ENCODE data around the gene ALPI.

Gene ALPI

GRCh38 chr2:232458661-232459418 is 2.9 kb downstream of the ALPI start:
- H3K4me3 ChIP-seq (ENCODE audit: low read depth in 1 of 2, low read length in 2 of 2): no peak overlapping the region

GRCh38 chr2:232459419-232460035 is 3.6 kb downstream of the ALPI start:
- no peaks in the 10 kb centered on the region for H3K4me1 ChIP-seq (ENCODE audit: insufficient read depth, low read length)
- no peak overlapping the region for H3K9ac ChIP-seq (ENCODE audit: low read length)

More at GRCh38 chr2:232458661-232459418, 2.9 kb downstream of the ALPI start:
- Histone ChIP-seq H3K36me3 (ENCODE audit: insufficient read depth, low read length) (no peaks in the 10 kb centered on the region), H3K27me3 (ENCODE audit: control insufficient read depth in 1 of 2, insufficient read depth in 2 of 2, low read length in 2 of 2) (peaks cover 0 to 14% of the 10 kb centered on the region in 2 donors), H3K4me1 (ENCODE audit: insufficient read depth, low read length) (no peaks in the 10 kb centered on the region), H3K9me3 (ENCODE audit: low read length) (no peaks in the 10 kb centered on the region), H3K27ac (ENCODE audit: low read depth, low read length) (no peak overlapping the region), H3K9ac (ENCODE audit: low read length) (no peak overlapping the region)

GRCh38 chr2:232460171-232460570 is 4.2 kb downstream of the ALPI start:
- Histone ChIP-seq H3K27ac (ENCODE audit: low read depth, low read length) (no peak overlapping the region), H3K27me3 (ENCODE audit: control insufficient read depth in 1 of 2, insufficient read depth in 2 of 2, low read length in 2 of 2) (peaks cover 0 to 14% of the 10 kb centered on the region in 2 donors), H3K9ac (ENCODE audit: low read length) (no peak overlapping the region), H3K4me3 (ENCODE audit: low read depth in 1 of 2, low read length in 2 of 2) (no peak overlapping the region), H3K4me1 (ENCODE audit: insufficient read depth, low read length) (no peaks in the 10 kb centered on the region), H3K9me3 (ENCODE audit: low read length) (no peaks in the 10 kb centered on the region), H3K36me3 (ENCODE audit: insufficient read depth, low read length) (no peaks in the 10 kb centered on the region)

More at GRCh38 chr2:232459419-232460035, 3.6 kb downstream of the ALPI start:
- H3K36me3 ChIP-seq (ENCODE audit: insufficient read depth, low read length): no peaks in the 10 kb centered on the region
- H3K9me3 ChIP-seq (ENCODE audit: low read length): no peaks in the 10 kb centered on the region
- no peak overlapping the region for H3K4me3 ChIP-seq (ENCODE audit: low read depth in 1 of 2, low read length in 2 of 2)
- H3K27ac ChIP-seq (ENCODE audit: low read depth, low read length): no peak overlapping the region
- peaks cover 0 to 14% of the 10 kb centered on the region in 2 donors for H3K27me3 ChIP-seq (ENCODE audit: control insufficient read depth in 1 of 2, insufficient read depth in 2 of 2, low read length in 2 of 2)

GRCh38 chr2:232463701-232464543 is 8.0 kb downstream of the ALPI start:
- Histone ChIP-seq H3K27me3 (ENCODE audit: control insufficient read depth in 1 of 2, insufficient read depth in 2 of 2, low read length in 2 of 2) (peaks cover 0 to 8% of the 10 kb centered on the region in 2 donors), H3K27ac (ENCODE audit: low read depth, low read length) (no peak overlapping the region), H3K9ac (ENCODE audit: low read length) (no peak overlapping the region), H3K4me3 (ENCODE audit: low read depth in 1 of 2, low read length in 2 of 2) (no peak overlapping the region), H3K36me3 (ENCODE audit: insufficient read depth, low read length) (no peaks in the 10 kb centered on the region), H3K9me3 (ENCODE audit: low read length) (no peaks in the 10 kb centered on the region), H3K4me1 (ENCODE audit: insufficient read depth, low read length) (no peaks in the 10 kb centered on the region)

GRCh38 chr2:232464544-232464885 is 8.6 kb downstream of the ALPI start:
- H3K4me3 ChIP-seq (ENCODE audit: low read depth in 1 of 2, low read length in 2 of 2): no peak overlapping the region
- H3K36me3 ChIP-seq (ENCODE audit: insufficient read depth, low read length): no peaks in the 10 kb centered on the region
- H3K27ac ChIP-seq (ENCODE audit: low read depth, low read length): no peak overlapping the region
- H3K4me1 ChIP-seq (ENCODE audit: insufficient read depth, low read length): no peaks in the 10 kb centered on the region
- H3K9me3 ChIP-seq (ENCODE audit: low read length): no peaks in the 10 kb centered on the region
- peaks cover 0 to 2% of the 10 kb centered on the region in 2 donors for H3K27me3 ChIP-seq (ENCODE audit: control insufficient read depth in 1 of 2, insufficient read depth in 2 of 2, low read length in 2 of 2)
- no peak overlapping the region for H3K9ac ChIP-seq (ENCODE audit: low read length)

GRCh38 chr2:232465061-232465460 is 9.1 kb downstream of the ALPI start:
- Histone ChIP-seq H3K36me3 (ENCODE audit: insufficient read depth, low read length) (no peaks in the 10 kb centered on the region), H3K27me3 (ENCODE audit: control insufficient read depth in 1 of 2, insufficient read depth in 2 of 2, low read length in 2 of 2) (no peaks in the 10 kb centered on the region), H3K4me3 (ENCODE audit: low read depth in 1 of 2, low read length in 2 of 2) (no peak overlapping the region), H3K9ac (ENCODE audit: low read length) (no peak overlapping the region), H3K9me3 (ENCODE audit: low read length) (no peaks in the 10 kb centered on the region), H3K27ac (ENCODE audit: low read depth, low read length) (no peak overlapping the region), H3K4me1 (ENCODE audit: insufficient read depth, low read length) (no peaks in the 10 kb centered on the region)

- H3K4me1 ChIP-seq (ENCODE audit: insufficient read depth, low read length): no peaks in the 10 kb centered on the region
- H3K9ac ChIP-seq (ENCODE audit: low read length): no peak overlapping the region
- no peak overlapping the region for H3K4me3 ChIP-seq (ENCODE audit: low read depth in 1 of 2, low read length in 2 of 2)
- H3K27ac ChIP-seq (ENCODE audit: low read depth, low read length): no peak overlapping the region
- no peaks in the 10 kb centered on the region for H3K36me3 ChIP-seq (ENCODE audit: insufficient read depth, low read length)
- H3K9me3 ChIP-seq (ENCODE audit: low read length): no peaks in the 10 kb centered on the region
- H3K27me3 ChIP-seq (ENCODE audit: control insufficient read depth in 1 of 2, insufficient read depth in 2 of 2, low read length in 2 of 2): no peaks in the 10 kb centered on the region
Measured at GRCh38 chr2:232466221-232466620, 10.3 kb downstream of the ALPI start.

- Histone ChIP-seq H3K27me3 (ENCODE audit: control insufficient read depth in 1 of 2, insufficient read depth in 2 of 2, low read length in 2 of 2) (peaks cover 0 to 5% of the 10 kb centered on the region in 2 donors), H3K9me3 (ENCODE audit: low read length) (no peaks in the 10 kb centered on the region)
Measured at GRCh38 chr2:232473467-232473890, 17.5 kb downstream of the ALPI start.

GRCh38 chr2:232476045-232476444 is 20.1 kb downstream of the ALPI start:
- Histone ChIP-seq H3K27me3 (ENCODE audit: control insufficient read depth in 1 of 2, insufficient read depth in 2 of 2, low read length in 2 of 2) (peaks cover 0 to 5% of the 10 kb centered on the region in 2 donors), H3K4me1 (ENCODE audit: insufficient read depth, low read length) (no peaks in the 10 kb centered on the region), H3K27ac (ENCODE audit: low read depth, low read length) (no peak overlapping the region), H3K36me3 (ENCODE audit: insufficient read depth, low read length) (no peaks in the 10 kb centered on the region), H3K4me3 (ENCODE audit: low read depth in 1 of 2, low read length in 2 of 2) (no peak overlapping the region), H3K9me3 (ENCODE audit: low read length) (no peaks in the 10 kb centered on the region), H3K9ac (ENCODE audit: low read length) (no peak overlapping the region)

More at GRCh38 chr2:232473467-232473890, 17.5 kb downstream of the ALPI start:
- no peak overlapping the region for H3K4me3 ChIP-seq (ENCODE audit: low read depth in 1 of 2, low read length in 2 of 2)
- H3K9ac ChIP-seq (ENCODE audit: low read length): no peak overlapping the region
- H3K36me3 ChIP-seq (ENCODE audit: insufficient read depth, low read length): no peaks in the 10 kb centered on the region
- H3K4me1 ChIP-seq (ENCODE audit: insufficient read depth, low read length): no peaks in the 10 kb centered on the region
- no peak overlapping the region for H3K27ac ChIP-seq (ENCODE audit: low read depth, low read length)

- H3K9ac ChIP-seq (ENCODE audit: low read length): no peak overlapping the region
- H3K27me3 ChIP-seq (ENCODE audit: control insufficient read depth in 1 of 2, insufficient read depth in 2 of 2, low read length in 2 of 2): peaks cover 0 to 5% of the 10 kb centered on the region in 2 donors
- H3K27ac ChIP-seq (ENCODE audit: low read depth, low read length): no peak overlapping the region
- H3K9me3 ChIP-seq (ENCODE audit: low read length): no peaks in the 10 kb centered on the region
- no peaks in the 10 kb centered on the region for H3K36me3 ChIP-seq (ENCODE audit: insufficient read depth, low read length)
- no peaks in the 10 kb centered on the region for H3K4me1 ChIP-seq (ENCODE audit: insufficient read depth, low read length)
- no peak overlapping the region for H3K4me3 ChIP-seq (ENCODE audit: low read depth in 1 of 2, low read length in 2 of 2)
Measured at GRCh38 chr2:232476791-232477190, 20.8 kb downstream of the ALPI start.

GRCh38 chr2:232477751-232478510 is 22.0 kb downstream of the ALPI start:
- no peak overlapping the region for H3K4me3 ChIP-seq (ENCODE audit: low read depth in 1 of 2, low read length in 2 of 2)
- no peaks in the 10 kb centered on the region for H3K36me3 ChIP-seq (ENCODE audit: insufficient read depth, low read length)
- no peaks in the 10 kb centered on the region for H3K4me1 ChIP-seq (ENCODE audit: insufficient read depth, low read length)
- no peak overlapping the region for H3K9ac ChIP-seq (ENCODE audit: low read length)
- peaks cover 0 to 10% of the 10 kb centered on the region in 2 donors for H3K27me3 ChIP-seq (ENCODE audit: control insufficient read depth in 1 of 2, insufficient read depth in 2 of 2, low read length in 2 of 2)
- H3K9me3 ChIP-seq (ENCODE audit: low read length): no peaks in the 10 kb centered on the region
- H3K27ac ChIP-seq (ENCODE audit: low read depth, low read length): no peak overlapping the region

All from muscle layer of colon (tissue), 2 donors.